ENCODE data around the gene NNMT. TPM values are rescaled to one million over a fixed set of nuclear protein-coding genes. Genes with fewer than 3 reads are reported as not detected.

The NNMT gene
- total RNA-seq, 1 experiment from 2014 or later = not detected

- H3T11ph ChIP-seq (ENCODE audit: low read length) = no peak overlapping the region
- H3K4me2 ChIP-seq (ENCODE audit: insufficient read depth, insufficient read length, low read length) = no peak overlapping the region
- H4K8ac ChIP-seq (replicated peaks; ENCODE audit: insufficient read length, low read depth, low read length) = no peak overlapping the region
- H3K4ac ChIP-seq (ENCODE audit: low read depth, low read length) = no peak overlapping the region
- no peak overlapping the region for H2AFZ ChIP-seq (ENCODE audit: low read length)
- no peaks in the 10 kb centered on the region; a peak in 1 of 5 replicates for H3K9me3 Mint-ChIP-seq
- no peak overlapping the region for H4K91ac ChIP-seq (ENCODE audit: insufficient read length, low read depth, low read length)
- H3K23me2 ChIP-seq (ENCODE audit: insufficient read length, low read depth, low read length, poor library complexity, severe bottlenecking) = no peaks in the 10 kb centered on the region
- no peaks in the 10 kb centered on the region for H3K9me3 ChIP-seq (ENCODE audit: control insufficient read depth, low read depth, low read length)
- WGBS (ENCODE audit: extremely low coverage, insufficient read length, low lambda C conversion rate) = no CpG with 5 or more reads among the region's 2 CpGs
- no peak overlapping the region for H3K27ac Mint-ChIP-seq
- no peak overlapping the region for H3K14ac ChIP-seq (ENCODE audit: insufficient read depth, low read length)
- H2BK20ac ChIP-seq (ENCODE audit: low read depth, low read length, poor library complexity, severe bottlenecking) = no peak overlapping the region
- no peak for DNase-seq
- H3K4me1 ChIP-seq (ENCODE audit: insufficient read depth, low read length) = peaks cover 3% of the 10 kb centered on the region; the same call in 1 of the 2 replicates
- no peaks in the 10 kb centered on the region for H4K20me1 ChIP-seq (ENCODE audit: control insufficient read depth, insufficient read depth, insufficient read length)
- no peak overlapping the region for H3K23ac ChIP-seq (ENCODE audit: insufficient read length, low read depth, low read length)
- no peak overlapping the region for H2BK5ac ChIP-seq (ENCODE audit: insufficient read length, low read length)
- H3K79me1 ChIP-seq (ENCODE audit: insufficient read depth, low read depth, low read length, poor library complexity, severe bottlenecking) = no peaks in the 10 kb centered on the region
- no peak overlapping the region for H3K4me3 Mint-ChIP-seq
- H3K27me3 Mint-ChIP-seq (ENCODE audit: low read depth) = peaks cover 11% of the 10 kb centered on the region
- H3K4me1 Mint-ChIP-seq = peaks cover 15 to 44% of the 10 kb centered on the region in 2 experiments
- no peak overlapping the region for H3K18ac ChIP-seq (ENCODE audit: insufficient read length, low read depth, low read length)
- H3K27ac ChIP-seq (ENCODE audit: insufficient read length, low read depth, low read length) = no peak overlapping the region
- no peak for TF ChIP-seq CTCF (conservative IDR thresholded peaks at IDR 0.05)
- no peak overlapping the region for H3K56ac ChIP-seq (ENCODE audit: insufficient read length, low read depth, low read length)
- H2BK15ac ChIP-seq (ENCODE audit: low read depth, low read length) = no peak overlapping the region
- H3K79me2 ChIP-seq (ENCODE audit: insufficient read depth, low read length) = no peaks in the 10 kb centered on the region
- H4K5ac ChIP-seq (ENCODE audit: insufficient read length, low read depth, low read length) = no peak overlapping the region
- no peaks in the 10 kb centered on the region for H3K36me3 Mint-ChIP-seq (ENCODE audit: insufficient read depth in 1 of 3, low read depth in 3 of 3)
- no peaks in the 10 kb centered on the region for H3K27me3 ChIP-seq (ENCODE audit: insufficient read depth, low read length)
- no peak overlapping the region for H2BK12ac ChIP-seq (ENCODE audit: insufficient read length, low read depth, low read length)
- no peak overlapping the region for H2BK120ac ChIP-seq (ENCODE audit: low read depth, low read length, poor library complexity, severe bottlenecking)
- H3K9ac ChIP-seq (ENCODE audit: extremely low read depth, insufficient read length, low read length) = no peak overlapping the region
- no peak overlapping the region for H2AK5ac ChIP-seq (ENCODE audit: insufficient read length, low read length)
These were observed 42.4 kb upstream of the NNMT start for GRCh38 chr11:114253771-114254170.
